Activated CD4-positive, alpha-beta T cell treated with anti-CD3 and anti-CD28 coated beads for 48 hours (primary cell): ENCODE measurements around the gene MN1.

ENCODE experiments used
- DNase-seq: peaks from one replicate; pipeline ENCODE4 v3.0.0-alpha.2; 2020

The MN1 gene

DNA sequence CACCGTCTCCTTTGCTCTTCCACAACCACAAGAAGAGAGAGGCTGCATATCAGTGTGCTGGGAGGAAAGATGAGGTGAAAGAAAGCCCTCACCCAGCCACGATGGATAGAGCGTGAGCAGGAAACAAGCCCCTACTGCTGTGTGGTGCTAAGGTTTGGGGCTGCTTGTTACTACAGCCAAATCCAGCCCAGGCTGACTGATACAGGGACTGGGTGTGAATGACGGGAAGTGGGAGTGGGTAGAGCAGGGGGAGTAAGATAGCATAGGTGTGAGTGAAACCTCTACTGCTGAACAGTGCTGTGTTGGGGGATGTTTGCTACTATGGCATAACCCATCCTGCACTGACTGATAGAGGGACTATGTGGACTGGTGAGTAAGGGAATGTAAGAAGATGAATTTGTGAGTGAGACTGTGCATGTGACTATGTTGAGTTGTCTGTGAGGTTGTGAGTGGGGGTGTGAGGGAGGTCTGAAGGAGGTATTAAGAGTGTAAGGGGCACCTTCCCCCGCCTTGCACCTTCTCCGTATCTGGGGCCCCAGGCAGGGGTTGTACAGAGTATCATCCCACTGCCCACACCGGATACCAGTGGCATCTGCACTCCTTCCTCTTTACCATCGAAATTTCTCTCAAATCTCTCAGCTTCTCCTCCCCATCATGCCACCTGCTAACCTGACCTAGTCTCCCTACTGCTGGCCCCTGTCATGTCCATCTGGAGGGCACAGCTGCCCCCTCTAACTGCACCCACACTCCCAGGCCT, 91.5 kb downstream of the MN1 start:
- no peak for DNase-seq

DNA sequence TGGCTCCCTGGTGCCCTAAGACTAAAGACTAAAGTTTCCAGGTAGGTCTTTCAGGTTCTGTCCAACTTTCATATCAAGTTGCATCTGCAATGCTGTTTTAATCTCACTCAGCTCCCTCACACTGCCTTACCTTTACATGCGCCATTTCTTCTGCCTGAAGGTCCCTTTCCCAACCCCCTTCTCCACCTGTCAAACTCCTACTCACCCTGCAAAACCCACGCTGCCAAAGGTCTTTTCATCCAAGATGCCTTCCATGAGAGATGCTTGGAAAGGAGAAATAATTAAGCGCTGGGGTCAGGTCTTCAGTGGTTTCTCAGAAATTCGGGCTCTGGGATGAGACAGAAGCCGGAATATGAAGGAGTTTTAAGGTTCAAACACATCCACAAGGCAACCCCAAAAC, 95.1 kb downstream of the MN1 start:
- no peak for DNase-seq

- no peak for DNase-seq
These were observed 96.0 kb downstream of the MN1 start for GRCh38 chr22:27705408-27706080.

- DNase-seq, result no peak
These were observed 97.0 kb downstream of the MN1 start for GRCh38 chr22:27704581-27704980.

DNA sequence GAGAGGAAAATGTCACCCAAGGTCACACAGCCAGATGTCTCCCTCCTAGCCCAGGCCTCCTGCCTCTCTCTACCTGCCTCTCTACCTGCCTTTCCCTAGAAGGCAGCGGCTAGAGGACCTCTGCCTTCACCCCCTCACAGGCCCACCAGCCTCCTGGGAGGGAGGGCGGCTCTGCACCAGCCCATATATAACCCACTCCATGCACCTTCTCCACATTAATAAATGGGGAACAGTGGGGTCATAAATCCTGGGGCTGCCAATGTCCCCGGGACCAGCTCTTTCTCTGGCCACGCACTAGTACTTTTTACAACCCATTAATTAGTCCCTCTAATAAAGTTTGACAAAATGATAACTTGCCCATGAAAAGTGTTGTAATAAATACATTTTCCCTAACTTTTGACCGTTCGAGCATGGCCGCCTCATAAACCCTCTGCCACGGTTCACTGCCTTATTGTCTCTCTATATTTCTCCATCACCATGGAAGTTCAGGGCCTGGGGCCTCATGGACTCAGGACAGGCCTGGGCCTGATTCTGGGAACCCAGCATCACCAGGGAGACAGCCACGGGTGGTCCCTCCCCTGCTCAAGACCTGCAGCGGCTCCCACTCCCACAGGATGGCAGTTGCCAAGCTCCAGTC, 102.1 kb downstream of the MN1 start:
- DNase-seq, result no peak

GRCh38 chr22:27698813-27699212, 102.7 kb downstream of the MN1 start:
- DNase-seq, result no peak
